NCI-H1694 treated with DMSO at 0.1 percent for 48 hours (cell line): ENCODE data around the gene SNED1.

Source experiments
- DNase-seq: peaks from one replicate; lab custom pipeline; 2025; lab: John Stamatoyannopoulos, UW

The SNED1 gene

DNA sequence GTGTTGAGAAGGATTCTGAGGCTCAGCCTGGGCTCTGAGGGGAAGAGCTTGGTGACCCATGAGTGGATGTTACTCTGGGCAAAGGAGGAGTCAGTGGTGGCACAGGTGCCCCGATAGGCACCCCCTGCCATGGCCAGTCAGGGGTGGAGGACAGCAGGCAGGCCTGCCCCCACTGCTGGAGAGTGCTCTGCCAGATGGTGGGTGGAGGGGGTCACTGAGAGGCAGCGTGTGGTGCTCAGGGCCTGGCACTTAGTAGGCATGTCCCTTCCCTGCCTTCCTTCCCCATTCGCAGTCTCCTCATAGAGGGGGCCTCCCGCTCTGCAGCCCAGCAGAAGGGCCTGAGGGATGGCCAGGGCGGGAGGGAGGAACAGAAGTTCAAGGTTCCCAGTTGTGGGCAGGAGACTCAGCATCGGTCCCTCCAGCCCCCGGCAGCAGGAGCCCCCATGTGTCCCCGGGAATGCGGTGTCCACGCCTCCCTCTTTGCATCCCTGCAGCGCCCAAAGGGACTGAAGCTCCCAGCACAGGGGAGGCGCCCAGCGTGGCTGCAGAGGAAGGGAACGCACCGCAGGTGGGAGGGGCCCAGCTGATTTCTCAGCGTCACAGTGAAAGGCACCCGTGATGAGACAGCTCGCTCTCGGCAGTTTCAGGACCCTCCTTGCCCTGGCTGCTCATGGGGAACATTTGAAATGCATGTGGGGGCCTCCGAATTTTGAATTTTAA, 5.7 kb upstream of the SNED1 start:
- DNase-seq, result no peak

- peak; percentile 94 for DNase-seq
These were observed 4.8 kb upstream of the SNED1 start for GRCh38 chr2:240993446-240994170.

DNA sequence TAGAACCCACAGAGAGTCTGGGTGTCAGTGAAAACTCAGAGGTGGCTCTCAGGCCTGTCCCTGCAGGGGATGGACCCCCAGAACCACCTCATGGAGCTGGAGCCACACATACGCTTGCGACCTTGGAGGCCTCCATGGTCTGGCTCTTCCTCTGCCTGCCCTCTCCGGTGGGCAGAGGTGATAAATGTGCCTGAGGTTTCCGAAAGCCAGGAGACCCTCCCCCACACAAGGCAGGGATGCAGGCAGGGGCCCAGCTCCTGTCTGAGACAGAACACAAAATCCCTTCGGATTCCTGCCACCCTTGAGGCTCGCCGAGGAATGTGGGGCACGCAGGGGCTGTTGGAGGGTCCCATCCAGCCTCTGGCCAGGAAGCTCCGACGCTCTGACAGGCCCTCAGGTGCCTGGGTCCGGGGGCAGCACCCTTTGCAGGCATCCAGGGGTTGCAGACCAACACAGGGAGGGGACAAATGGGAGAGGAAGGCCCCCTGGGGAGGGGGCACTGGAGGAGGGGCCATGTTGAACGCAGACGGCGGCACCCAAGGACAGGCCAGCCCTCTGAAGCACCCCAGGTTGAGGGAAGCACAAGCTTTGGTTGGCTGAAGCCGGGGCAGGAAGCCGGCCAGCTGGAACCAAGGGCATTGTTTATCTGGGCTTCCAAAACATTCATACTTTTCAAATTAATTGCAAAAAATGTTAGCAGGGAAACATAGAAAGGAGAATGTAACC, 4.1 kb upstream of the SNED1 start:
- DNase-seq, result no peak

DNA sequence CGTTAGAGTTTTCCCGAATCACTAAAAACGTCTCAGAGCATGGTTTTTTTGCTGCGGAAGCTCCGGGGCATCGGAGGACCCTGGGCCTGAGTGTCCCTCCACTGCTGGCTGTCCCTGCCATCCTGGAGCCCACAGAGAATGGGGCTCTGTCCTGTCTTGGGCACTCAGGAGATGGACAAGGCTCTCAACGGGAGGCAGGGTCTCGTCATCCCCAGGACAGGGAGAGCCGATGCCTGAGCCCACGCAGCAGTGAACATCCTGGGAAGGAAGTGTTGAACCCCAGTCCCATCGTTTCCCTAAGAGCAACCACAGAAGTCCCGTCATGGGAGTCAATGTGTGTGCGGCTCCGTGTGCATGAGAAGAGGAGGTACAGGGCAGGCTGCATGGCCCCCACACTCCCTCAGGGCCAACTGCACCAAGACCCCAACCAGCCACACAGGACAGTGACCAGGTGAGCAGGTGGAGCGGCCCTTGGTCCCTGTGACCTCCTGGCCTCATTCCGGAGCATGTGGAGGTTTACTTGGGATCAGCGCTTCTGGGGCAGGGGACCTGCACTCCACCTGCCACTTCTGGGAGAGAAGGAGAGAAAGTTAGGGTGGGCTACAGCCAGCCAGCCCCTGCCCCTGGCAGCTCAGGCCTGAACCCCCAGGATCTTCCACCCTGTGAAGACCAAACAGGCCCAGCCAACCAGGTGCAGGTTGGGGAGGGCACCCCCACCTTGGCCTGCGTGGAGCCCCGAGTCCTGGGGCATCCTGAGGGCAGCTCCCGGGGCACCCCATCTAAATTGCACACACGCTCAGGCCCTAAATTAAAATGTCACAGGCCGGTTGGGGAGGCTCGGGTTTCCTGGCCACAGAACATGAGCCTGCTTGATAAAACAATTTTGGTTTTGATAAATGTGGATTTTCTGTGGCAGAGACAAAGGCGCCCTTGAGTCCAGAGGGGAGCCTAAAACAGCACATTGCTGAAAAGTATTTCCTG, 3.1 kb upstream of the SNED1 start:
- DNase-seq, result no peak

- no peak for DNase-seq
These were observed 2.1 kb upstream of the SNED1 start for GRCh38 chr2:240996161-240996833.

- DNase-seq, result no peak
These were observed 1.6 kb upstream of the SNED1 start for GRCh38 chr2:240996834-240997140.

GRCh38 chr2:240997141-240997855, 1.1 kb upstream of the SNED1 start:
- no peak for DNase-seq

- DNase-seq, result no peak
These were observed 232 bp downstream of the SNED1 start for GRCh38 chr2:240998706-240998994.

DNA sequence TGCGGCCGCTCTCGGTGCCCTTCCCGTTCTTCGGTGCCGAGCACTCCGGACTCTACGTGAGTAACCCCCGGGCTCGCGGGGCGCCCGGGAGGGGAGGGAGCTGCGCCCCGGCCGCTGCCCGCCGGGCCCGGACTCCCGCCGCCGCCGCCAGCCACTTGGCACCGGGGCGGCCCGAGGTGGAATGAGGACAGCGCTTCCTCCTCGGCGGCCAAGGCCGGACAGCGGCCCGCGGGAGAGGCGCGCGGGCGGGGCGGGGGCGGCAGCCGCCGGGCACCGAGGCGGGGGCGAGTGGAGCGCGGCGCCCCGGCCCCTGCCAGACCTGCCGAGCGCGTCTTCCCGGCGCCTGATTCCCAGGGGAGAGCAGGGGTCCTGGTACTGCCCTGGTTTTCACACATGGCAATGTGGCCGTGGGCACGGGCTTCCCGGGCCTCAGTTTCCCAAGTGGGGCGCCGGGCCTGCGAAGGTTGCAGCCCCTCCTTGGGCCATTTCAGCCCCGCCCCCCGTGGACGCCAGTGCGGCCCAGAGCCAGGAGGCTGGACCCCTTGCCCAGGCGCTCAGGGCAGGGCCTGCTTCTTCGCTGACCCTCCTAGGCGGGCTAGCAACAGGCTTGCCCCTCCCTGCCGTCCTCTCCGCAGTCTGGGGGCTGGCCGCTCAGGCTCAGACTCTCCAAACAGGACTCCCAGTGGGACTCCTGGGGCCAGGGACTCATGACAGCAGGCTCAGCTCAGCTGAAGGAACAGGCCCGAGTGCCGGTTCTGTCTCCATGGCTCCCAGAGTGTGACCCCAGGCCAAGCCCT, 775 bp downstream of the SNED1 start:
- DNase-seq, result no peak

- no peak for DNase-seq
These were observed 1.6 kb downstream of the SNED1 start for GRCh38 chr2:240999873-241000541.

DNA sequence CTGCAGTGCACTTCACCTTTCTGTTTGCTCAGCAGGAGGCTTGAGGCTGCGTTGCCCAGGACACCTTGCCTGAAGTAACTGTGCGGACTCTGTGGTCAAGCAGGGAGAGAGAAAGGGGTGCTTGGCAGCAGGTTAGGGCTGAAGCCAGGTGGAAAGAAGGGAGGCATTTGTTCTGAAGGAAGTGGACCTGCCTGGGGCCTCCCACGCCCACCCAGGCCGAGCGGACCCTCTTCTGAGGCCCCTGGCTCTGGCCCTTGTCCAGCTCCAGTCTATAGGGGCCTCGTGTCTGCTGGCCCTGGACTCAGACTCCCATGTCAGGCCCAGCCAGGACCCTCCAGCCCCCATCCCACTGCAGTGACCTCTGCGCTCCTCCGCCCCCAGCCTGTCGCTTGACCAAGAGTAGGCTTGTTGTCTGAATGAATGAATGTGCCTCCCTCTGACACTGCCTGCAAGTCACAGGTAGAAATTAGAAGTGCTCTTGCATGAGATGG, 2.5 kb downstream of the SNED1 start:
- no peak for DNase-seq

DNA sequence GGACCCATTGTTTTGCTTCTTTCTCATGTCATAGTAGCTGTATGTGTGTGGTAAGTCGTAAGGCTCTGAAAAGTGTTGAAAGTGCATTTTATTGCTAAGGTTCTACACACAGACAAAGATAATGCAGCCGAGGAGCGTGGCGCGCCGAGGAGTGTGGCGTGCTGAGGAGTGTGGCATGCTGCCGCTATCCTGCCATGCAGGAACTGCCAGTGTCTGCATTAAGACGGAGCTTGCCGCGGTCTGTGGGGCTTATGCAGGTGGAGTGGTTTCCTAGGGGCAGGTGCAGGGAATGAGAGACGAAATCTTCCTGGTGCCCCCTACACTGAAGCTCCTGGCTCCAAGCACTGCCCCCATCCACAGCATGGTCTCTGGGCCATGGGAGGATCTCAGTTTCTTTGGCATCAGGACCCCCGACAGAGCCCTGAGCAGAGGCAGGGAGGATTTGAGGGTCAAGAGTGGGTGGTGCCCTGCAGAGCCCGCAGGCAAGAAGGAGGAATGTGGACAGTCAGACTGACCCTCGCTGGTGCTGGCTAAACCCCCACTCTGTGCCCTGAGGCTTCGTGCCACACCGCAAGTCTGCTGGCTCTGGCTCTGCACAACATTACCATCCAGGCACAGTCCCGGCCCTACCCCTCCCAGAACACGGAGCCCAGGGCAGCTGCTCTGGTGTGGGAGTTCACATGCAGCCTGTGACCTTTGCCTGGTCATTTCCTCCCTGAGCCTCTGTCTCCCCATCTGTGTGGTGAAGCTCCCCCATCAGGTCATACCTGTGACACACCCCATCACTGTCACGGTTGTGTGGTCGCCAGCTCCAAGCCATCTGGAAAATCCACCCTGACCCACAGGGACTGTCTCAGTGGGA, 3.2 kb downstream of the SNED1 start:
- no peak for DNase-seq

DNA sequence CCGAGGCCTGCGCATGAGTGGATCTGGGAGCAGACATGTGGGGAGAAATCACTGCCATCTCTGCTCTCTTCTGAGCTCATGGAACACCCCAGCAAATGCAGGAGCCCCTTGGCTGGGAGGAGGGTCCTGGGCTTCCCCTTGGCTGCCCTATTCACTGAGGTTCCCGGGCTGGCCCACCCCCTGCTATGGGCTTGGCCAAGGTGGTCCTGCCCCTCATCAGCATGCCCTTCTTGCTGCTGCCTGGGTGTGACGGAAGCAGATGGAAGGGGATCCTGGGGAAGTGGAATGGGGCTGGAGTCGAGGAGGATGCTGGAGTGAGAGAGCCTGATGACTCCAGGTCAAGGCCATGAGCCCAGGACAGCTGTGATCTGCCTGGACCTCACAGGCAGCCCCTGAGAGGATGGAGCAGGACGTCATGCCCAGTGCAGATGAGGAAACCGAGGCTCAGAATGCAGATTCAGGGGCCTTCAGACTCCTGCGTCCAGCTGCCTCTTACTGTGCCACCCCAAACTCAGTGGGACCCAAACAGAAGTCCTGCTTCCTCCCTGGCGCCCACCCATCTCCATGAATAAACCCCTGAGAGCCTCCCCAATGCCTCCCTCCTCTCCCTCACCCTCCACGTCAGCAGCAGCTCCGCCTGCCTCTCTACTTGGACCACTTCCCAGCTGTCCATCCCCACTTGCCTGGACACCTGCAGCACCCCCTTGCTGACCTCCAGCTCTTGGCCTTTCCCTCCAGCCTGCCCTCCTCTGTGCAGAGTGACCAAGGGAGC, 4.0 kb downstream of the SNED1 start:
- DNase-seq, result no peak

DNA sequence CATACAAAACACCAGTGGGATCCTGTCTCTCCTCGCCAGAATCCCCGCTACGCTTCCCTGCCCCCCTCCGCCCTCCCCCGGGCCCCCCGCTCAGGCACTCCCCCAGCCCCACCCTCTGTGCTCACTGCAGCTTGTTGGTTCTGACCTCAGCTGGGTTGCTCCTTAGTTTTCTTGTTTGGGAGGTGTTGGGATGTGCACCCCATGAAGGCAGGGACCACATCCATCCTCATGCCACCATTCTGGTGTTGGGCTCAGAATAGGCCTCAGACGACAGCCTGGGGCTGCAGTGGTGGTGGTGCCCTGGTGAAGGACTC, 4.6 kb downstream of the SNED1 start:
- DNase-seq, result no peak

GRCh38 chr2:241003369-241003768, 5.0 kb downstream of the SNED1 start:
- no peak for DNase-seq

GRCh38 chr2:241003830-241004564, 5.6 kb downstream of the SNED1 start:
- no peak for DNase-seq

DNA sequence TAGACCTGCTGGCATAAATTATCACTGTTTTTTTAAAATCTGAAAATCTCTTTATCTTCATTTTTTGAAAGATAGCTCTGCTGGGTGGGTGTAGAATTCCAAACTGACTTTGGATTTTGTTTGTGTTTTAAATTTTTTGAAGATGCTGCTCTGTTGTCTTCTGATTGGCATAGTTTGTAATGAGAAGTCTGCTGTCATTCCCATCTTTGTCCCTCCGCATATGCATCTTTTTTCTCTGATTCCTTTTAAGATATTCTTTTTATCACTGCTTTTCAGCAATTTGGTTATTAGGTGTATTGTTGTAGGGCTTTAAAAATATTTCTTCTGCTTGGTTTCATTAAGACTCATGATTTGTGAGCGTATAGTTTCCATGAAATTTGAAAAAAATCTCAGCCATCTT, 7.2 kb downstream of the SNED1 start:
- no peak for DNase-seq
